Measurements from ENCODE around the gene RFX2. TPM values are rescaled to one million over a fixed set of nuclear protein-coding genes. Genes with fewer than 3 reads are reported as not detected.
A peak's percentile ranks its signal among the peaks of the same experiment; 100 is the strongest.

The RFX2 gene
- total and polyA plus RNA-seq, 2 experiments from 2014 or later = 2.3 to 4.9 TPM

DNA sequence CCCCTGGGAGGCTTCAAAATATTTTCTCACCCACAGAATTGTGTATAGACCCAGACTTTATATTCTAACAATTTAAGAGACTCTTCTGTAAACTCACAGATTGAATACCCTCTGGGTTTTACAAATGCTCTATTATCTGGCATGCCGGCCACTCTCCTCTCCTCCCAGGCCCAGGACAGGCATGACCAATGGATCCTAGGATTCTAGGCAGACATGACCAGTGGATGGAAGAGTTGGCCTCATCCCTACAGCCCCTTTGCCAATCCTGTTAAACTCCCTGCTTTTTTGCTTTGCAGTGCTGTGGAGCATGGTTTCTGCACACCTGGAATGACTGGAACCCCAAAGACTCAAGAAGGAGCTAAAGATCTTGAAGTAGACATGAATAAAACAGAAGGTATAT is 30.9 kb upstream of the RFX2 start:
- Histone ChIP-seq H3K79me2 (no peaks in the 10 kb centered on the region), H3K4me1 (ENCODE audit: insufficient read depth) (no peaks in the 10 kb centered on the region), H3K4me2 (no peak overlapping the region), H2AFZ (no peak overlapping the region), H3K36me3 (replicated peaks; ENCODE audit: insufficient read depth, low read depth) (no peaks in the 10 kb centered on the region), H3K27ac (no peak overlapping the region), H4K20me1 (ENCODE audit: insufficient read depth, poor library complexity, severe bottlenecking) (no peaks in the 10 kb centered on the region), H3K9me3 (ENCODE audit: low read depth) (no peaks in the 10 kb centered on the region), H3K4me3 (no peak overlapping the region), H3K27me3 (no peaks in the 10 kb centered on the region), H3K9me2 (replicated peaks; ENCODE audit: insufficient read depth) (no peaks in the 10 kb centered on the region)
- no peak for DNase-seq (ENCODE audit: low spot score)
- TF ChIP-seq EZH2 (IDR thresholded peaks at IDR 0.05; ENCODE audit: borderline replicate concordance) = no peak
- WGBS (ENCODE audit: low lambda C conversion rate, missing lambda C conversion rate) = 61% methylated on average over 1 of the region's 1 CpG

DNA sequence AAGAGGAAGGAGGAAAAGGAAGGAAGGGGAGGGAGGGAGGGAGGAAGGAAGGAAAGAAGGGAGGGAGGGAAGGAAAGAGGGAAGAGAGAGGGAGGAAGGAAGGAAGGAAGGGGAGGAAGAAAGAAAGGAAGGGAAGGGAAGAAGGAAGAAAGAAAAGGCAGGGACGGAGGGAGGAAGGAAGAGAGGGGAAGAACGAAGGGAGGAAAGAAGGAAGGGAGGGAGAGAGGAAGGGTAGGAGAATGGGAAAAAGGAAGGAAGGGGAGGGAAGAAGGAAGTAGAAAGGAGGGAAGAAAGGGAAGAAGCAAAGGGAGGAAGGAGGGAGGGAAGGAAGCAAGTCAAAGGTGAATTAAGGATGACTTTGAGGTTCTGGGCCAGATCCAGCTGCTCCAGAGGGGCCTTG is 28.2 kb upstream of the RFX2 start:
- H3K27me3 ChIP-seq = no peaks in the 10 kb centered on the region
- no peak overlapping the region for H2AFZ ChIP-seq
- no peak overlapping the region for H3K27ac ChIP-seq
- no peak for DNase-seq (ENCODE audit: low spot score)
- no peaks in the 10 kb centered on the region for H3K79me2 ChIP-seq
- WGBS (ENCODE audit: low lambda C conversion rate, missing lambda C conversion rate) = 40% methylated on average over 1 of the region's 2 CpGs
- H4K20me1 ChIP-seq (ENCODE audit: insufficient read depth, poor library complexity, severe bottlenecking) = no peaks in the 10 kb centered on the region
- TF ChIP-seq, protein P1, sequence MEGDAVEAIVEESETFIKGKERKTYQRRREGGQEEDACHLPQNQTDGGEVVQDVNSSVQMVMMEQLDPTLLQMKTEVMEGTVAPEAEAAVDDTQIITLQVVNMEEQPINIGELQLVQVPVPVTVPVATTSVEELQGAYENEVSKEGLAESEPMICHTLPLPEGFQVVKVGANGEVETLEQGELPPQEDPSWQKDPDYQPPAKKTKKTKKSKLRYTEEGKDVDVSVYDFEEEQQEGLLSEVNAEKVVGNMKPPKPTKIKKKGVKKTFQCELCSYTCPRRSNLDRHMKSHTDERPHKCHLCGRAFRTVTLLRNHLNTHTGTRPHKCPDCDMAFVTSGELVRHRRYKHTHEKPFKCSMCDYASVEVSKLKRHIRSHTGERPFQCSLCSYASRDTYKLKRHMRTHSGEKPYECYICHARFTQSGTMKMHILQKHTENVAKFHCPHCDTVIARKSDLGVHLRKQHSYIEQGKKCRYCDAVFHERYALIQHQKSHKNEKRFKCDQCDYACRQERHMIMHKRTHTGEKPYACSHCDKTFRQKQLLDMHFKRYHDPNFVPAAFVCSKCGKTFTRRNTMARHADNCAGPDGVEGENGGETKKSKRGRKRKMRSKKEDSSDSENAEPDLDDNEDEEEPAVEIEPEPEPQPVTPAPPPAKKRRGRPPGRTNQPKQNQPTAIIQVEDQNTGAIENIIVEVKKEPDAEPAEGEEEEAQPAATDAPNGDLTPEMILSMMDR (IDR thresholded peaks at IDR 0.05; ENCODE audit: poor library complexity) = no peak
- H3K4me3 ChIP-seq = no peak overlapping the region
- H3K9me2 ChIP-seq (replicated peaks; ENCODE audit: insufficient read depth) = no peaks in the 10 kb centered on the region
- H3K9me3 ChIP-seq (ENCODE audit: low read depth) = no peaks in the 10 kb centered on the region
- no peaks in the 10 kb centered on the region for H3K36me3 ChIP-seq (replicated peaks; ENCODE audit: insufficient read depth, low read depth)
- H3K4me2 ChIP-seq = no peak overlapping the region
- no peaks in the 10 kb centered on the region for H3K4me1 ChIP-seq (ENCODE audit: insufficient read depth)

DNA sequence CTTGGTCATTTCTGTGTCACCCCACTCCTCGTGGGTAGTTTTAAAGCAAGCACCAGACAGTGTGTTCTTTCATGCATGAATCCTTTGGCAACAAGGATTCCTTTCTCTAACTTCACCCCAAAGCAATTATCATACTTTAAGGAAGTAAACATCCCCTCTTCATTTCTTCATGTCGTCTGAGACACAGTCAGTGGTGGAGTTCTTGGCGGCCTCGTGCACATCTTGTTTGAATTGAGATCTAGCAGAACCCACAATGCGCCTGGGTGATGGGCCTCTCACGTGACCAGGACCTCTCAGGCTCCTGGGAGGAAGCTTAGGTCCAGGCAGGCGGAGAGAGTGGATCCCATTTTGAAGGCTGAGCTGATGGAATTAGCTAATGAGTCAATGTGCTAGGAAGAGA is 27.8 kb upstream of the RFX2 start:
- Histone ChIP-seq H3K36me3 (replicated peaks; ENCODE audit: insufficient read depth, low read depth) (no peaks in the 10 kb centered on the region), H3K4me3 (no peak overlapping the region), H3K9me2 (replicated peaks; ENCODE audit: insufficient read depth) (no peaks in the 10 kb centered on the region), H3K27me3 (no peaks in the 10 kb centered on the region), H3K4me1 (ENCODE audit: insufficient read depth) (no peaks in the 10 kb centered on the region), H3K27ac (no peak overlapping the region), H2AFZ (no peak overlapping the region), H3K4me2 (no peak overlapping the region), H3K9me3 (ENCODE audit: low read depth) (no peaks in the 10 kb centered on the region), H4K20me1 (ENCODE audit: insufficient read depth, poor library complexity, severe bottlenecking) (no peaks in the 10 kb centered on the region), H3K79me2 (no peaks in the 10 kb centered on the region)
- no peak for TF ChIP-seq EZH2phosphoT487 (IDR thresholded peaks at IDR 0.05; ENCODE audit: low read depth, severe bottlenecking, unreplicated experiment)
- TF ChIP-seq, protein P1 (IDR thresholded peaks at IDR 0.05; ENCODE audit: poor library complexity) = no peak
- TF ChIP-seq EZH2 (IDR thresholded peaks at IDR 0.05; ENCODE audit: borderline replicate concordance) = no peak
- DNase-seq (ENCODE audit: low spot score) = peak; percentile 24
- WGBS (ENCODE audit: low lambda C conversion rate, missing lambda C conversion rate) = 52% methylated on average over 7 of the region's 7 CpGs

DNA sequence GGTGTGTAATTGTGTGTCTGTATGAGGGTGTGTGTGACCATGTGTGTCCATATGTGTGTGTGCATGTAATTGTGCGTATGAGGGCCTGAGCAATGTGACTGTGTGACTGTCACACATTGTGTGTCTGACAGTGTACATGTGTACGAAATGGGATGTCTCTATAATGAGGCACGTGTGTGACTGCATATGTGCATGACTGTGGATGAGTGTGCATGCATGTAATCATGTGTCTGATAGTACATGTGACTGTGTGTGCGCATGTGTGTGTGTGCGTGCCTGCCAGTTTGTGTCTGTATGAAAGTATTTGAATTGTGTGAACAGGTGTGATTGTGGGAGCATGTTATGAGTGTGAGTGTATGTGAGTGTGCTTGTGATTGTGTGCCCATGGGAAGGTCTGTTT is 22.9 kb upstream of the RFX2 start:
- Histone ChIP-seq H3K36me3 (replicated peaks; ENCODE audit: insufficient read depth, low read depth) (no peaks in the 10 kb centered on the region), H3K27me3 (no peaks in the 10 kb centered on the region), H2AFZ (no peak overlapping the region), H3K9me2 (replicated peaks; ENCODE audit: insufficient read depth) (no peaks in the 10 kb centered on the region), H3K4me1 (ENCODE audit: insufficient read depth) (no peaks in the 10 kb centered on the region), H4K20me1 (ENCODE audit: insufficient read depth, poor library complexity, severe bottlenecking) (no peaks in the 10 kb centered on the region), H3K4me3 (no peak overlapping the region), H3K27ac (no peak overlapping the region), H3K79me2 (no peaks in the 10 kb centered on the region), H3K9me3 (ENCODE audit: low read depth) (no peaks in the 10 kb centered on the region), H3K4me2 (no peak overlapping the region)
- TF ChIP-seq, protein P1 (IDR thresholded peaks at IDR 0.05; ENCODE audit: poor library complexity) = no peak
- no peak for DNase-seq (ENCODE audit: low spot score)
- WGBS (ENCODE audit: low lambda C conversion rate, missing lambda C conversion rate) = 93% methylated on average over 5 of the region's 5 CpGs
